Activated gamma-delta T cell (primary cell): ENCODE measurements around the gene CTDSP2.
"Not testable (repeated sequence)": the region's sequence is repeated elsewhere in the genome, so short reads cannot be mapped to it uniquely, and the experiment has no call there.

Experiments used
- DNase-seq: peaks from one replicate; lab custom pipeline; 2025; lab: John Stamatoyannopoulos, UW
- total RNA-seq, 2 donors: gene quantifications; one replicate each; lab custom pipeline; 2026; lab: John Stamatoyannopoulos, UW

Gene CTDSP2, protein sequence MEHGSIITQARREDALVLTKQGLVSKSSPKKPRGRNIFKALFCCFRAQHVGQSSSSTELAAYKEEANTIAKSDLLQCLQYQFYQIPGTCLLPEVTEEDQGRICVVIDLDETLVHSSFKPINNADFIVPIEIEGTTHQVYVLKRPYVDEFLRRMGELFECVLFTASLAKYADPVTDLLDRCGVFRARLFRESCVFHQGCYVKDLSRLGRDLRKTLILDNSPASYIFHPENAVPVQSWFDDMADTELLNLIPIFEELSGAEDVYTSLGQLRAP
- total RNA-seq: 214 to 258 reads per million in 2 donors

DNA sequence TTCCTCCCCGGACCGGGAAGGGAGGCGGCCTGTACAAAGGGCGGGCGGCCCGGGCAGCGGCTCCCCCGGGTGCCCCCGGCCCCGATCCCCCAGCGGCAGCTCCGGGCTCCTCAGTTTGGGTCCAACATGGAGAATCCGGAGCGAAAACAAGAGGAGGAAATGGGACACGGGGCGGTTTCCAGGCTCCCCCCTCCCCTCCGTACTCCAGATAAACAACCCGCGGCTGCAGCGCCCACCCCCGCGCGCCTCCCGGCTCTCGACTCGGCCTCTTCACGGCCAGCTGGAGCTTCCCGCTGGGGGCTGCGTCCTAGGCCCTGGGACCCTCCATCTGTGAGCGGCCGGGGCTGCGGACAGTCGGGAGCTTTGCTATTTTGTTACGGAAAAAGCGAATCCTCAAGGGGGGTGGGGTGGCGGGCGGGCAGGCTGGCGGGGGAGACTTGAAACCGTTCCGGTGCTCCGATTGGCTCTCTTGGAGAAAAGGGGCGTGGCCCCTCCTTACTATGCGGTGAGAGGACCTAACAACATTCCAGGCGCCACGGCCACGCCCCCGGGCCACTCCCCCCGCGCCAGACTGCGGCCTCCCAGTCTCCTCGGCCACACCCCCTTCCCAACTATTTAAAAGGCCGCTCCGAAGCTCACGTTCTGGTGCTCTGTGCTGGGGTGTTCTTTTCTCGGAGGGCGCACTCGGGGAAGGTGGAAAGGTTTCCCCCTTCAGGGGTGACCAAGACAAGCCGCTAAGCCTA lies at the start of gene CTDSP2:
CTDSP2 (minus strand) TSS at position 153 of the 743 bp plus-strand sequence. CDS start 294 bp downstream, outside the sequence.
- peak; percentile 70 for DNase-seq

DNA sequence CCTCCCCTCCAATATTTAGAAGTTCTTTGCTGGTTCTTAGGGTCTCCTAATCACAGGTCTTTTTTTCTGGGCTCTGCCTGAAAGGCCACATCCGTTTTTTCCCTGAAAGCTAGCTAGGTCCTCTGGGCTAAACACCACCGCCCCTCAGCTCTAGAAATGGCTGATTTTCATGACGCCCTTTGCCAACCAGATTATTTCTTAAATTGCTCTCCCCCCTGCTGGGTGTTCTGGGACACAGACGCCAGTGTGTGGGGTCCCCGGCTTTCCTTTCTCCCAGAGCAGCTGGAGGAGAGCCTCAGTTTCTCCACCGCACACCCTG lies 49.5 kb upstream of the CTDSP2 start:
- no peak for DNase-seq

DNA sequence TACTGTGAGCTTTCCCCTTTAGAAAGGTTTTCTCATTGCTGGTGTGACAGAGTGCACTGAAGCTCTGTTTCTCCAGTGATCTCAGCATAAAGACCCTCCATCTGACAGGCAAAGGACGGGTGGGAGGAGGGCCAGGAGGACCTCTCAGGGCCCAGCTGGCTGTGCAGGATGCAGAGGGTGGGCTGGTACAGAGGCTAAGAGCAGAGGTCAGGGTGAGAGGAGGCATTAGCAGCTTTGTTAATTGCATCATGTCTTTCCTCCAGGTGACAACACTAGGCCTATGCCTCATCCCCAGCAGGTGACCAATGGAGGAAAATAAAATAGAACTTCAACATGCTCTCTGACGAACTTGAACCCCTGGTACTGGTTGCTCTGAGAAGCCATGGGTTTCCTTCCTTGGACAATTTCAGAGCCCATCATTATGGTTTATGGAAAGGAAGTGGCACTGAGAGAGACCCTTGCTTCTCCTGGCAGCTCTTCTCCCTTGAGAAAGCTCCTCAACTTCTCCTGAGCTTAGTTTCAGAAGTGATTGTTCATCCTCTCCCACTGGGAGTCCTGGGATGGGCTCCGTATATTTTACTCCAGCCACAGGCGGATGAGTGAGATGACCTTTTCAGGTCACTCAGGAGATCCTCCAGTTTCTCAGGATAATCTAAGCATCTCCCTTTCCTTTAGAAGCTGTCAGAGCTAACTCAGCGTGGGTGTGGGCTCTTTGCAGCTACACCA lies 49.0 kb upstream of the CTDSP2 start:
- no peak for DNase-seq

DNA sequence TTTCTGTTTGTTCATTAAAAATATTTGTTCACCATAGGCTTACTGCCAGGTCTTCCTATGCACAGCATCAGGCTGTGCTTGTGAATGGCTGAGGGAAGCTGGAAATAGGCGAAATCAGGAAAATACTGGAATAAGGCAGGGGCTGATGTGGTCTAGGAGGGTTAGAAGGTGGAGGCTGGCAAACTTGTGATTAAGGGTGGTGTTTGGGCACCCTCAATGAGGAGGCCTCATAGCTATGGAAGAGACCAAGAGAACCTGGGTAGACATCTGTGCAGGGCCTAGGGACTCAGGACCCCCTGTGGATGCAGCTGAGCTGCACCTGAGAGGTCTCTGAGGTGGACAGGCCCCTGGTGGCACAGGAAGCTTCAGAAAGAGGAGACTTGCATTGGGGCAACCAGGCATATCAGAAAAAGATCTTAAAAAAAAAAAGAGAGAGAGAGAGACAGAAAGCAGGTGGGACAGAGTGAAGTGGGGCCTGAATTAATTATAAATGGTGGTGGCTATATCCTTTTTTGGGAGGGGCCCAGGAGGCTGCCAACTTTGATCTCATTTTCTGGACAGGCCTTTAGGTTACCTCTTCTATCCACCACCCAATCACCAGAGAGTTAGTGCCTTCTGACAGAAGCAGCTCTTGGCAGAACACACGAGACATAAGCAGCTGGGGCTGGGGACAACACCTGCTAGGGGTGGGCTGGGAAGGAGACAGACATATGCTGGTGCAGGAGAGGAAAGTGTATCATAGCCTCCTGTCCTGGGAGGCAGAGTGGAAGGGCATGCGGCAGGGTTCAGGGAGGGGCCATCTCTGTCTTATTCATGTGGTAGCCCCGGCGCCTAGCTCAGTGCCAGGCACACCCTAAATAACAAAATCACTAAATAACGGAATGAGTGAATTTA lies 48.1 kb upstream of the CTDSP2 start:
- no peak for DNase-seq

DNA sequence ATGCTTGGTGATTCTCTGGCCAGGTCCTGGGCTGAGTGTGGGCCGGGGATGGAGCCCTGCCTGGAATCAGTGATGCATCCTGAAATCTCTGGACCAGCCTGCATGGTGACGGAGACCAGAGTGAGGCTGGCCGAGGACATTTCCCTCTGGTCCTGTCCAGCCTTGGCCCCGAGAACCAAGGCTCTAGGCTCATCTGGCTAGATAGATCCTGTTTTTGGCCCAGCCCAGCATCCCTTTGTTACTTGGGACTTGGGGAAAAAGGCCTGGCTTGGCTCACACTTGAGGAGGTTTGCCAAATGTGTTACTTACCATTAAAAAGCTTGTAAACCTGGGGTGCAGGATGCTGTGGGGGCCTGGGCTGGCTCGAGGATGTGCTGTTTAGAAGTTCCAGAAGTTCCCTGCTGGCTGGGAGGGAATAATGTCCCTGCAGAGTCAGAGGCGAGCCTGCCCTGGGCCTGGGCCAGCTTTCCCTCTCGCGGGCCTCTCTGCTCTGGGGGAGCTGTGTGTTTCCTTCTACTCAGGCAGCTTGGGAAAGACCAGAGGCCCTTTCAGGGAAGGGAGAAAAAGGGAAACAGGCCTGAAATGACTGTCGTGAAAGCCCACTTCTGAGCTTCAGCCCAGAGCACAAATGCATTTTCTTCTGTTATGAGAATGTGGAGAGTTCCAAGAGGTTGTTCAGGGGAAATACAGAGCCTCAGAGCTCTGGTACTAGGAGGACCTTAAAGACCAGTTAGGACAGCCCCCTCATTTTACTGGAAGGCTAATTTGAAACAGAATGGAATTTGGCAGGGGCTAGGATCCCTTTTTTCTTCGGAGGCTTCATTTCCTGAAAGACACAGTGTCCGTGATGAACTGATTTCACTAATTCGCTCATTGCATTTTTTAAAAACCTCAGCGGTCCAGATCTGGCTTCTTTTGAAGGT lies 47.2 kb upstream of the CTDSP2 start:
- DNase-seq: no peak

DNA sequence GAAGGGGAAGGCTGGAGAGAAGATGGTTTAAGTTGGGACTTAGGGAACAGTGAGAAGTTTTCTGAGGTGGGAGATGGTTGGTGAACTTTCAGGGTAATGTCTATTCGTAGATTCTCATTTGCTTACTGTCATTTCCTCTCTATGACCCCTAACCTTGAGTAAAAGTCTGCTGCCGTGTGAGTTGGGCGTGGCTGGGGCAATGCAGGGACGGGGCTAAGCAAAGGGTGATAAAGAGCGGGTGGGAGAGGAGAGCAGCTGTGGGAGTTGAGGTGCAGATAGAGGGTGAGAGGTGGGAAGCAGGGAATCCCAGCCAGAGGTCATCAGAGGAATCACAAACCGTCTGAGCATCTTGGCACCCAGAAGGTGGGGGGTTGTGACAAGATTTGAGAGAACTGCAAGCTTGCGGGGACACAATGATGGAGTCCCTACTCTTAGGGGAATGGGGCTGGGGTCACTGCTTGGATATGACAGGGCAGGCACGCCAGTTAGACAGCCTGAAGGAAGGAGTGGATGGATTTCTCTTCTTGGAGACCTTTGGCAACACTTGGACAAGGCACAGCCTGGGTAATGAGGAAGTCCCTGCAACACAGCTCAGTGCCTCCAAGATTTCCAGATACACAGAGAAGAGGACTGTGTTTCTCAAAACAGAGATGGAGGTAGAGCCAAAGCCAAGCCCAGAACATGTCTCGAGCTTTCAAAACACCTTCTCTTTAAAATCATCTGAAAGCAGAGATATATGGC lies 45.9 kb upstream of the CTDSP2 start:
- DNase-seq: no peak

DNA sequence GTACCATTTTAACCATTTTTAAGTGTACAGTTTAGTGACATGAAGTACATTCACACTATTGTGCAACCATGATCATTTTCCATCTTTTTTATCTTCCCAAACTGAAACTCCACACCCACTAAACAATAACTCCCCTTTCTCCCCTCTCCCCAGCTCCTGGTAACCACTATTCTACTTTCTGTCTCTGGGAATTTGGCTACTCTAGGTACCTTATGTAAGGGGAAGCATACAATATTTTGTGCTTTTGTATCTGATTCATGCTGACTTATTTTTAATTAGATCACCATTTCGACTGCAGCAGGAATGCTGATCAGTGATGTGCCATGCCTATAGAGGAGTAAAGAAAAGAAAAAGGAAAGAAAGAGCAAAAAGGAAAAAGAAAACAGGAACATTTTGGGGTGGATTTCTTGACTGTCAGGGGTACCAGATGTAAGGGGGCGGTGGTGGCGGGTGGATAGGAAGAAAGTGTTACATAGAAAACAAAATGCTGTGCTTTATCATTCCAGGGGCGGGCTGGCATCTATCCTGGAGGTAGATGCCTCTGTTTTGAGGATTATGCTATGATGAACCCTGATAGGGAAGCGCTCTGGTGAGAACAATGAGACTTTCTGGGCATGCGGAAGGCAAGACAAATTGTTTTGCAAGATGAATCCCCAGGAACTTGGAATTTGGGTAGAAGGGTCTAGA lies 45.2 kb upstream of the CTDSP2 start:
- DNase-seq: no peak

DNA sequence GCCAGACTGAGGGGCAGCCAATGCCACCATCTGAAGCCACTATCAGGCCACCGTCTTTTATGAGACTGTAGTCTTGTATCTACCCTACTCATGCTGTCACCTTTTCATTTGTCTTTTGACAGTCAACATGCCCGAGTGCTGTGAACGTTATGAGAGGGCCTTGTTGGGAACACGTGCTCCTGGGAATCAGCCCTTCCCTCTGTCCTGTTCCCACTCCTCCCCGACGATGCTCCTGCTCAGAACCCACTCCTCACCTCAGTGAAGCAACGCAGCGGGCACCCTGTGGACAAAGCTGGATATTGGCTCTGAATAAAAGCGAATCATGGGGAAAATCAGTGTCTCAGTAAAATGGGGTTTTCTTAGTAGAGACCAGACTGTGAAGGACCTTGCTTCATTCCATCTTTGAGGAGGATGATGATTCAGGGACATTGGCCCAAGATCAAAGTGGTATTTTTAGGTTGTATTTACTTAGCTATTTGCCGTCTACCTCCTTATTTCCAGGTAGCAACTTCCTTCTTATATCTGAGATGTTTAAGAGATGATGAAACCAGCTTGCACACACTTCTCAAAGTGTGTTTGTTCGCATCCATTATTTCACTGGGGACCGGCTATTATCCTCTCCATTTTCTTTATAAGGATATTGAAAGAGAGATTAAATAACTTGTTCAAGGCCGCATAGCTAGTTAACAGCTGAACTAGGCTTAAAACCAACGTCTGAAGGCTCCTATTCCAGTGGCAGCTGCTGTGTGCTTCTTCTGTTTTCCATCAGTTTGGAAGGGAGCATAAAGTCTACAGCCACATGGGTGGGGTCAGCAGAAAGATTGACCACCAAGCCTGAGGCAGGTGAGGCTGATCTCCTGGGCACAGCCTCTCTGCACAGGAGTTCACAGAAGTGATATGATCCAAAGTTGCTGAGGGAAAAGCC lies 43.9 kb upstream of the CTDSP2 start:
- DNase-seq: no peak

DNA sequence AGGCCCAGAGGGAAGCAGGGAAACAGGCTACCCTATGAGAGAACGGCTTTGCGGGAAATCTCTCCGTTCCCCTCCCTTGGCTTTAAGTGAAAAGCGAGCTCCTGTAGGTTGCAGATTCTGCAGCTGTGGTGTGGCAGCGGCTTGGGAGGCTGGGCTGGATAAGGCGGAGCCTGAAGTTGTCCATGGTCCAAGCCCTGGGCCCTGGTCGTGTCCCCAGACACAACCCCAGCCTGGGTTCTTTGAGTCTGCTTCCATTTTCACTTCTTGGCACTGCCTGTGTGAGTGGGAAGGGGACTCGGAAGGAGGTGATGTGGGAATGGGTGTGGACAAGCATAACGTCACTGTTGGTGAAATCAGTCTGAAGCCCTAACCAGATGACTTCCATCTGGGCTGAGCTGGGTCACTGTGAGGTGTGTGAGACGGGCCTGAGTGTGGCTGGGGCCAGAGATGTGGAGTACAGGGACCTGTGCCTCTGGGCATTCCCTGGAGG lies 43.0 kb upstream of the CTDSP2 start:
- no peak for DNase-seq

DNA sequence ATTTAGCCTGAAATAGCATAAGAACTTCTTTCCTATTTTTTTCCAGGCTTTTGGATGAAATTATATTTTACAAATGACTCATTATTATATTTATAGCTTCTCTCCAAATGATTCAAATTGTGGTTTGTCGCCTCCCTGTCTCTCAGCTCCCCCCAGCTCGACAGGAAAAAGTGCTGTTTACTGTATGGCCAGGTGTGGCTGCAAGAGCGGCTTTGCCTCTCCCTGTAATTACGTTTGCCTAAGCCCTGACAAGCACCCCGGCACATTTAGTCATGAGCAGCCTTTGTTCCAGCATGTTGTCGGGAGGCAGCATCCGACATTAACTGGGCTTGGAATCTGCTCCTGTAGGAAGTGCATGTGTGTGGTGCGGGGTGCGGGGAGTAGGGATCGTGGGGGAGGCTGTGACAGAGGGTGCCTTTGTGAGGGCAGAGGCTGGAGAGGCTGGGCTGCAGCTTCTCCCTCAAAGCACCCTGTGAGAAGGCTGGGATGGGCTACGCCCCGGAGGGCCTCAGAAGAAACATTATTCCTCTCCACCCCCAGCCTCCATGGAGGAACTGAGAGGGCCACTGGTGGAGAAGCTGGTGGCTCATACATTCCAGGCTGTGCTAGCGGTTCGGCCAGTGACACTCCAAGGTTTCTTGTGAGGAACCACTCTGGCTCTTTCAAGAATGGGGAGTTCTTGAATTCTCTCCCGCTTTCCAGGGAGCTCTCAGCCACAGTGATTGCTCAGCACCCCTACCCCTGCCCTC lies 42.1 kb upstream of the CTDSP2 start:
- DNase-seq: no peak

DNA sequence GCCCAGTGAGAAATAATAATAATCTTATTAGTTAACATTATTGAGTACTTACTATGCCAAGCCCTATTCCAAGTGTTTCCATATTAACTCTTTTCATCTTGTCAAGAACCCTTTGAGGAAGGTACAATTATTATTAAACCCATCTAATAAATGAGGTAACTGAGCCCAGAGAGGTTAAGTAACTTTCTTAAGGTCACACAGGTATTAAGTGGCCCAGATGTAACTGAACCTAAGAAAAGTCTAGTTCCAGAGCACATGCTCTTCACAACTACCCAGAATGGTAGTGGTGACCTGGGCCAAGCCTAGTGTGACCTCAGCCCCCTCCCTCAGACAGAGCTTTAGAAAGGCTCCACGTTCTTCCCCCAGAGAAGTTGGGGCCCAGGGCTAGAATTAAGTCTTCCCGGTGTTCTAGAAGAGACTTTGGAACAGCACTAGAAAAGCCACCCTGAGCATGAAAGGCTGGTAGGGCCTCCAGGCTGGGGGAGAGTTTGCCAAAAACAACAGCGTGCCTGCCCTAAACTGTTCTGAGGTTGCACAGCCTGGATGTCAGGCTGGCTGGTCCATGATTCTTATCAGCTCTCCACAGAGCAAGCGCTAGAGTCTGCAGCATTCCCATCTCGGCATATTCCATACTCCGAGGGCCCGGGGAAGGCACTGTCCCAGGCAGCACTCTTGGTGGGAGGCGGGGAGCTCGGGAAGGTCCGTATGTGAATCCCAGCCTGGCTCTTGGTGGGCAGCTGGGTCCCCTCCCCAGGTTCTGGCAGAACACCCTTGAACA lies 41.3 kb upstream of the CTDSP2 start:
- no peak for DNase-seq

DNA sequence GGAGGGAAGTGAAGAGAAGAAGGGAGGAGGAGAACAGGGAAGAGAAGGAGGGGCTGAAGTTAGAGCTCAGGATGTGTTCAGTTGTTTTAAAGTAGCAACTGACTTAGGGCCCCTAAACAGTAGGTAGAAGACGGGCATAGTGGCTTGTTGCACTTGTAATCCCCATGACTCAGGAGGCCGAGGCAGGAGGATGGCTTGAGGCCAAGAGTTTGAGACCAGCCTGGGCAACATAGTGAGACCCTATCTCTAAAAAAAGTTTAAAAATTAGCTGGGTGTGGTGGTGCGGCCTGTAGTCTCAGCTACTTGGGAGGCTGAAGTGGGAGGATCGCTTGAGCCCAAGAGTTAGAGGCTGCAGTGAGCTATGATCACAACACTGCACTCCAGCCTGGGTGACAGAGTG lies 40.4 kb upstream of the CTDSP2 start:
- not testable (repeated sequence) for DNase-seq

DNA sequence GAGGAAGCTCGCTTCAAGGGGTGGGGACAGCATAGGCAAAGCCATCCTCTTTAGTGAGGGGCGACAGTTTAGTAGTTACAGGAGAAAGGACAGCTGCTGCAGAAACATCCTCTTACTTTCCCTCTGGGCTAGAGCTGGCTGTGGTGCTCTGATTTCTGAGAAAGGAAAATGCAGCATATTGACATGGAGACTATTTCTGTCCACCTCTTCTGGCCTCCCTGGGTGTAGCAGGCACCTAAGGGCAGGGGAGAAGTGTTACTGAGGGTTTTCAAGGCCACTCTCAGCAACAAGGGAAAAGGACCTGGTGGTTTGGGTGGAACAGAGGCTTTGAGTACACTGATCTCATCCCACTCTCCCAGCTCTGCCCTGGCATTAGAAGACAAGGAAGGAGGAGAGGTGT lies 40.0 kb upstream of the CTDSP2 start:
- no peak for DNase-seq

DNA sequence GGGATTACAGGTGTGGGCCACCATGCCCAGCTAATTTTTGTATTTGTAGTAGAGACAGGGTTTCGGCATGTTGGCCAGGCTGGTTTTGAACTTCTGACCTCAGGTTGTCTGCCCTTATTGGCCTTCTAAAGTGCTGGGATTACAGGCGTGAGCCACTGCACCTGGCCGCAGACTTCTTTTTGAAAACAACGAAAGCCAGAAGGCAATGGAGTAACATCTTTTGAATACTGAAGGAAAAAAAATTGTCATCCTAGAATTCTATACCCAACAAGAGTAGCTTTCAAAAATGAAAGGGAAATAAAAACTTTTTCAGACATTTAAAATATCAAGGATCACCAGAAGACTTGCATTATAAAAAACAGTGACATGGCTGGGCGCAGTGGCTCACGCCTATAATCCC lies 38.7 kb upstream of the CTDSP2 start:
- DNase-seq: no peak

DNA sequence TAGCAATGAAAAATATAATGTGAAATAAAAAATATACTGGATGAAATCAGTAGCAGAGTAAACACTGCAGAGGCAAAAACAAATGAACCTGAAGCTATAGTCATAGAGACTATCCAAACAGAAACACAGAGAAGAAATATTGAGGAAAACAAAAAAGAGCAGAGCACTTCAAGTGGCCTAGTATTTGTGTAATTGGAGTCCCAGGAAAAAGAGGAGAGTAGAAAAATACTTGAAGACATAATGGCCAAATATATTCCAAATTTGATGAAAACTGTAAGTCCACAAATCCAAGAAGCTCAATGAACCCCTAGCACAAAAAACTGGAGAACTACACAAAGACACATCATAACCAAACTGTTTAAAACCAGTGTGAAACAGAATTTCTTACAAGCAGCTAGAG lies 37.2 kb upstream of the CTDSP2 start:
- DNase-seq: no peak

DNA sequence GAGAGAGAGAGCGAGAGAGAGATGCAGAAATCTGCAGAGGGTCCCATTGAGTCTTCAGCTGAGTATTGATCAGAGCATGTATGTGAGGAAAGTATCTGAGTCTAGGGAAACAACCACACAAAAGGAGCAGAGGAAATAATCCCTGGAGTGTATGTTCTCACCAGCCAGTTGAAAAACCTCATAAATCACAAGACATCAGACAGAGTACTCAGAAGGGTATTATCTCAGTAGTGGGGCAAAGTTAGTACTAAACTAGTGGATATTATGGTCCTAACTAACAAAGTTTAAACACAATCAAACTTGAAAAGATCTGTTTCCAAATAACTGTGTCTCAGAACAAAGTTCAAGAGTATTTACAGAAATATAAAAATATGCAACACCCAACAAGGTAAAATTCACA lies 36.5 kb upstream of the CTDSP2 start:
- DNase-seq: no peak

DNA sequence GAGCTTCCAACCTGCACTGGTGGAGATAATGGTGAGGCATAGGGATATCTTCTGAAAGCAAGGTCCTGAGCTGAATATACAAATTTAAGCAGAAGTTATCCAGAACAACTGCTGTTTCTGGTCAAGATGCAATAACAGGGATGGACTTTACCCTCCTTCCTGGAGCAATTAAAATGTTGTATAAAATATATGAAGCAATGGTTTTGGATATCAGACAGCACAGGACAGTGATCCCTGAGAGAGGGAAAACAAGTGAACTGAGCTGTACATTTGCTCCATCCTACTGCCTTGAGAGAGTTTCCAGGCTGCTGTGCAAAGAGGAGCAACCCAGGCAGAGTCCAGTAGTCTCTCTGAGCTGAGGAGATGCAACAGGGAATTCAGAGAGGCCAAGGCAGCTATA lies 36.0 kb upstream of the CTDSP2 start:
- no peak for DNase-seq
